HG02840 (cell line): ENCODE measurements around the gene ALDH16A1.
"Not testable (repeated sequence)": the region's sequence is repeated elsewhere in the genome, so short reads cannot be mapped to it uniquely, and the experiment has no call there.

ENCODE experiments used
- ATAC-seq: cut with Tn5 transposase; IDR thresholded peaks from one replicate; pipeline ENCODE4 v1.9.1; 2021; ENCODE audit warnings: mild to moderate bottlenecking, moderate library complexity, moderate number of reproducible peaks; ENCODE audit not compliant: unreplicated experiment, low FRiP score

ALDH16A1 gene

DNA sequence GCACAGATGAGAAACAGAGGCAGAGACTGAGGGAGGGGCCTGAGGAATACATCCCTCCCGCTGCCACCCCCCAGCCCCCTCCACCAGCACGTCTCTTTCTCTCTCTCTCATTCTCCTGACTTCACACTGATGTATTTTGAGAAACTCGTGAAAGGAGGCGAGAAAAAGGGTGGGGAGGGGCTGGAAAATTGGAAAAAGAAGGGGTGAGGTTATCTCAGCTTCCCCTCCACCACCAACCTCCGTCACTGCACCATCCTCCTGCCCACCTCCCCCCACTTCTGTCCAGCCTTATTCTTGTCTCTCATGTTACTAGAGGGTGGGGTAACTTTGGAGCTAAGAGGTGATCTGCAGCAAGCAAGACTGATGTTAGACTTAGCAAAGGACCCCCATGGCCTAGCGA, 13.2 kb upstream of the ALDH16A1 start:
- ATAC-seq = no peak

DNA sequence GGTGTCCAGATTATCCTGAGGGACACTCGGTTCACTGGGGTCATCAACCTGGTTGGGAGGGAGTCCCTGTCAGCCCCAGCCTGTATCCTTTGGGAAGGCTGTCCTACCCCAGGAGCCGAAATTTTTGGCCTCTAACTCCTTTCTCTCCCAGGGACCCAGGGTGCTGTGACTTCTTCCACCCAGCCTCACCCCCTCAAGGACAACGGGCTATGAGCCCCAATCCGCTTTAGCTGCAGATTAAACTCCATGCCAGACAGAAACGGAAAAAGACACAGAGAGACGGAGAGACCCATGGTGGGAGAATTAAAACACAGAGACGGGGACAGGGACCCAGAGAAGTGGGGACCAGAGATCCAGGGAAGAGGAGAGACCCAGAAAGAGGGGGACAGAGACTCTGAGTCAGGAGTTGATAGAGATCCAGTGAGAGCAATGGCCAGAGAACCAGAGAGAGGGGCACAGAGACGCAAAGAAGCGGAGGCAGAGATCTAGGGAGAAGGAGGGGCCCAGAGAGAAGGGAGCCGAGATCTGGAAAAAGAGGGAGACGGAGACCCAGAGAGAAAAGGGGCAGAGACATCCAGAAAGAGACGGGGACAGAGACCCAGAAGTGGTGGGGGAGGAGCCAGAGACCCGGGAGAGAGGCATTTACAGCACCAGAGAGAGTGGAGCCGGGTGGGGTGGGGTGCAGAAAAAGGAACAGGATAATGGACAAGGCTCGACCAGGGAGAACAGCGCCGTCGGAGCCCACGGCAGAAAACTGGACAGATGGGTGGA, 12.4 kb upstream of the ALDH16A1 start:
- no peak for ATAC-seq

DNA sequence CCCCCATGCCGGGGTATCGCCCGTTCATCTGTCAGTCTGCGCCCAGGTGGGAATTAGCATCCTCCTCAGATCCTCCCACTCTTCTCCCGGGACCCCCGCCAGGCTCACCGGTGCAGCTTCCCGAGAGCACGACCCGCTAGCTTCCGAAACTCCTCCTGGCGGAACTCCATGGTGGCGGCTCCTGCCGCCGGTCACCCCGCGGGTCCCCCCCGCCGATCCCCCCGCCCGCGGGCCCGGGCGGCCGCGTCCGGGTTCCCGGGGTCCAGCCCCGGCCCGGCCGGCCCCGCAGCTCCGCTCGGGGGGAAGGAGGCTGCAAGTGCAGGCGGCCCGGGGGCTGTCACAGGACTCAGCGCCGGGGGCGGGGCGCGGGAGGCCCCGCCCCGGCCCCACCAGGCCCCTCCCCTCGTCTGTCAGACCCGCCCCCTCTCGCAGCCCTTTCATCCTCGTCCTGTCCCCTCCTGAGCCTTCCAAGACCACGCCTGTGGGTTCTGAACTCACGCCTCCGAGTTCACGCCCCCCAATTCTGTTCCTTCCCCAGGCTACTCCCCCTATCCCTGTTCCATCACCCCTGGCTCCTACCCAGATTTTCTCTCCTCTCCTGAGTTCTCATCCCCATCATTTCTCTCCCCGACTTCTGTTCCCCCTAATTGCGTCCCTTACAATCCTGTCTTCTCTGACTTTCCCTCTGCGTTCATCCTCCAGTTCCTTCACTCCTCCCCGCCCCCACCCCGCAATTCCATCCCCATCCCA, 11.6 kb upstream of the ALDH16A1 start, which contains the start of gene SLC17A7:
Gene SLC17A7 (minus strand): TSS at position 318 of the 750 bp plus-strand sequence. CDS start 148 bp downstream, at position 170.
- no peak for ATAC-seq

DNA sequence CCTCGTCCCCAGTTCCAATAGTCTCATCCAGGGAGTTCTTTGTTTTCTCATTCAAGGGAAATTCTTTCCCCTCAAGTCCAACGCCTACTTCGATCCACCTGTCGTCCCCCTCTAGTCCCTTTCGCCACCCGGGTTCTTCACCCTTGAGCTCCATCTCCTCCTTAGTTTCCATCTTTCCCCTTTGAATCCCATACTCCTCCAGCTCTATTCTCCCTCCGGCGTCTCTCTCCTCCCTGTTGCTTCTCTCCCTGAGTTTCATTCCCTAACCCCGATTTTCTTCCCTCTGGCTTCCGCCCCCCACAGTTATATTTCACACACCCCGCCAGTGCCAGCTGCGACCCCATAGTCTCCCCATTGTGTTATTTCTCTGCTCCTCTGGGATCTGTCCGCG, 11.1 kb upstream of the ALDH16A1 start:
- no peak for ATAC-seq

DNA sequence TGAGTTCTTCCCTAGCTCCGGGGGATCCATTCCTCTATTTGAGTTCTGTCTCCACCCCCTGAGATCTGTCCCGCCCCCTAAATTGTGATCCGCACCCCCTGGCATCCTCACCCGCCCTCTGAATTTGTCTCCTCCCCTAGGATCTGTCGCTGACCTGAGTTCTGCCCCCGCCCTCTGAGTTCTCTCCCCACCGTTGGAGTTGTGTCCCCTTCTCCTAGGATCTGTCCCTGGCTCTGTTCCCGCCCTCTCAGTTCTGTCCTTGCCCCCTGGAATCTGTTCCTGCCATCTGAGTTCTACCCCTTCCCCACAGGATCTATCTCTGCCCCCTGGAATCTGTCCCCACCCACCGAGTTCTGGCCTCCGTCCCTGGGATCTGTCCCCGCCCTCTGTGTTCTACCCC, 10.7 kb upstream of the ALDH16A1 start:
- ATAC-seq = no peak

DNA sequence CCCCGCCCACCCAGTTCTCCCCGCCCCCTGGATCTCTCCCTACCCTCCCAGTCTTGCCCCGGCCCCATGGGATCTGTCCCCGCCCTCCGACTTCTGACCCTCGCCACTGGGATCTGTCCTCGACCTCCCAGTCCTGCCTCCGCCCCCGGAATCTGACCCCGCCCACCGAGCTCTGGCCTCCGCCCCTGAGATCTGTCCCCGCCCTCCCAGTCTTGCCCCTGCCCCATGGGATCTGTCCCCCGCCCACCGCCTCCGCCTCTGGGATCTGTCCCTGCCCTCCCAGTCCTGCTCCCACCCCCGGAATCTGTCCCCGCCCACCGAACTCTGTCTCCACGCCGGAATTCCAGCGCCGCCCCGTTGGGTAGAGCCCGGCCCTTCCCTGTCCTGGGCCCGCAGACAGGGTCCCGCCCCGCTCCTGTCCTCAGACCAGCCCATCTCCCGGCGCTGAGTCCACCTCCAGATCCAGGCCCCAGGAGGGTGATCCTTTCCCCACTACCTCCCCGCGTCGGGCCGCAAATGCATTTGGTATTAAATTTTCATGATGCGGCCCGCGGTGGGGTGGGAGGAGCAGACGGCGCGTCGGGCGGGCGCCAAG, 10.2 kb upstream of the ALDH16A1 start:
- ATAC-seq = peak; percentile 2

DNA sequence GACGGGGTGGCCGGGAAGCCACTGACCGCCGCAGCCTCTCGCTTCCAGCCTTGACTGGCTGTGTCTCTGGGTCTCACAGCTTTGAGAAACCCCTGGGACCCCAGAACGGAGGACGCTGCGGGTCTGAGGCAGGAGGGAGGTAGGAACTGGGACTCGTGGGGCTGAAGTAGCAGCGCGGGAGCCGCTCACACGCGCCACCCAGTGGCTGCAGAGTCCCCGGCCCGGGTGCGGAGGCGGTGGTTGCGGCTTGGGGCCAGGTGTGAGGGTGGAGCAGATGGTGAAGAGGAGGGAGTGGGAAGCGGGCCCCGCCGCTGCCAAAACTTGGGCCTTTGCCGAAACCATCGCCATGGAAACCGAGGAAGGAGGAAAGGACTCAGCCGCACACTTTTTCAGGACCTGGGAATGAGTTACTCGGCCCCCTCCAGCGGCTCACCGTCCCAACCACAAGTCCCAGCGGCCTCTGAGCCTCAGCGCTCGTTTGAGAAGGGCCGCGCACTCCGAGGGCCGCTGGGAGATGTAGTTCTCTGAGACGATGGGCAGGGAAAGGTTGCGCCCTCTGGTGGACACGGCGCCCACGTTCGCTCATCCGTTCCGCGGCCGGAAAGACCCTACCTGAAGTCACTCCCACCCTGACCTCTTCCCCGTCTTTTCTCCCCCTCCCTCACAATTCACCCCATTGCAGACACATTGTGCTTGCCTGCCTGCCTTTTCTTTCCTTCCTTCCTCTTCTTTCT, 9.5 kb upstream of the ALDH16A1 start:
- ATAC-seq = peak; percentile 76

DNA sequence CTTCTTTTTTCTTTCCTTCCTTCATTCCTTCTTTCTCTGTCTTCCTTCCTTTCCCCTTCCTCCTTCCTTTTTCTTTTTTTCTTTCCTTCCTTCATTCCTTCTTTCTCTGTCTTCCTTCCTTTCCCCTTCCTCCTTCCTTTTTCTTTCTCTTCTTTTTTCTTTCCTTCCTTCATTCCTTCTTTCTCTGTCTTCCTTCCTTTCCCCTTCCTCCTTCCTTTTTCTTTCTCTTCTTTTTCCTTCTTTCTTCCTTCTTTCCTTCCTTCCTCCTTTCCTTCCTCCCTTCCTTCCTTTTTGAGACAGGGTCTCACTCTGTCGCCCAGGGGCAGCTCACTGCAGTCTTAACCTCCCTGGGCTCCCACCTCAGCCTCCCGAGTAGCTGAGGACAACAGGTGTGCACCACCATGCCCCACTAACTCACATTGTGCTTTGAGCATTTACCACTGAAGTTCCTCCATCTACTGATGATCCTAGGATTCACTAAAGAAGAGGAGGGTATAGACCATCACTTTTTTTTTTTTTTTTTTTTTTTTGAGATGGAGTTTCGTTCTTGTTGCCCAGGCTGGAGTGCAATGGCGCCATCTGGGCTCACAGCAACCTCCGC, 8.8 kb upstream of the ALDH16A1 start:
- ATAC-seq = not testable (repeated sequence)

DNA sequence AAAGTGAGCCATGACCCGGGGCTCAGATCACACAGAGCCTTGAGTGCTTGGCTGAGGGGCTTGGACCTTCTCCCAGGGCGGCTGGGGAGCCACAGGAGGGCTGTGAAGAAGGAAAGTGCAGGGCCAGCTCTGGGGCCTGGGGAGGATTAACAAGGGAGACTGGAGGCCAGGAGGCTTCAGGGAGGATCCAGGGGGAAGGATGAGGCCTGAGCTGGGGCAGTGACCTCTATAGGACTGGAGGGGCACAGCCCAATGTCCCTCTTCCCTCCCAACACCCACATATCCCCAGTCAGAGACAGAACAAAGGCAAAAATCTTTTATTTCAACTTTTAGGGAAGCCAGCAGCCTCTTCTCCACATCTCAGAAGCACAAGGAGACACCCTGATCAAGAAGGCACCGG, 7.0 kb upstream of the ALDH16A1 start:
- no peak for ATAC-seq

DNA sequence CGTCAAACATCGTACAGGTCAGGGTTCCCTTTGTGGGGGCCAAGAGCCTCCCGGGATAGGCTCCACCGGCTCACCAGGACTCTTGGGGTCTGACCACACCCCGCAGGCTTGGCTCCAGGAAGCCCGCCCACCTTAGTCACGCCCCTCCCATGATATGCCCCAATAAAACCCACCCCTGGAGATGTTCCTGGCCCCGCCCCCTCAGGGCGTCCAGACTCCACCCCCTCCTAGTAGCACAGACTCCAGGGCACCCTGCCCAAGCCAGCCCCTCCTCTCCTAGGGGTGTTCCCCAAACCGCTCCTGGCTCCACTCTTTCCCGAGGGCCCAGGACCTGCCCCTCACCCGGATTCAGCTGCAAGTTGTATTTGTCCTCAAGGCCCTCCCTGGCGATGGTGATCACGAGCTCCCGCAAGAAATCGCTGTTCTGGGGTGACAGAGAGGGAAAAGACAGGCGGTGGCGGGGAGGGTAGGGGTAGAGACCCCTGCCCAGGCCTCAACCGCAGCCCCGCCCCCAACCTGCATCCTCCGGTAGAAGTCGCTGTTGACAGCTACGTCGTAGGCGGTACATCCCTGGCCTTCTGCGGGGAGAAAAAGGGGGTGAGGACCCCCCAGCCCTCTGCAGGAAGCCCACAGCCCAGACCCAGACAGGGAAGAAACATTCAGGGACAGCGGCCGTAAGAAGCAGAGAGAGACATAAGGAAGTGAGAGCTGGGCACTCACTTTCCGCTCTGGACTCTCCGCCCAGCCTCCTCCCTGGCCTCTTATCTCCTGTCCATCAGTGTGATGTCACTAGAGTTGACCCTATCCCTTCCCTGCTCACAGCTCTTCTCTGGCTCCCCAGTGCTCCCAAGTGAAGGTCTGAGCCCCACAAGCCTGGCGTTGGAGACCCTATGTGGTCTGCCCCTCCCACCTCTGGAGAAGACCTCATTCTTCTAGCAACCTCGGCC, 5.3 kb upstream of the ALDH16A1 start:
- no peak for ATAC-seq

DNA sequence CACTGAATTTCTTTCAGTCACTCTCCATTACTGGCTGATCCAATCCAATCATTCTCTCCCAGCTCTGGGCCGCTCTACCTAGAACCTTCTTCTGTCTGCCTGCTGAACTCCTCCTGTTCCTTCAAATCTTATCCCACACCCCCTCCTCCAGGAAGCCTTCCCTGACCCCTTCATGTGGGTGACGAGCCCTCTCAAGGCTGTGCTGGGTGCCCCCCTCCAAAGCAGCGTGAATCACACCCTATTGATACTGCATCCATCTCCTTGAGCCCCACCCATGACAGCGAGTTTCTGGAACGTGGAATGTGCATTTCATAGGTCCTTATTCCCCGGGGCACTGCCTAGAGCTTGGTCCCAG, 4.6 kb upstream of the ALDH16A1 start:
- ATAC-seq = no peak

DNA sequence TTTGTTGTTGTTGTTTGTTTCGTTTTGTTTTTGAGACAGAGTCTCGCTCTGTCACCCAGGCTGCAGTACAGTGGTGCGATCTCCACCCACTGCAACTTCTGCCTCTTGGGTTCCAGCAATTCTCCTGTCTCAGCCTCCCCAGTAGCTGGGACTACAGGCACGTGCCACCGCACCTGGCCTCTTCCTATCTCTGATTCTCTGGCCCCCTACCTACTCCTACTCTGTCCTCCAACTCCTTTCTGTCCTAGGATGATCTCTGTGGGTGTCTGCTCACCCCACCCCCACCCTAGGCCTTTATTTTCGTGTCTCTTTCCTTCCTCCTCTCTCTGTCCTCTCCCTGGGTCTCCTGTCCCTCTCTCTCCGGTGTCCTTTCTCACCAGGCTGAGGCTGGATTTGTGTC, 2.6 kb upstream of the ALDH16A1 start:
- ATAC-seq = no peak

DNA sequence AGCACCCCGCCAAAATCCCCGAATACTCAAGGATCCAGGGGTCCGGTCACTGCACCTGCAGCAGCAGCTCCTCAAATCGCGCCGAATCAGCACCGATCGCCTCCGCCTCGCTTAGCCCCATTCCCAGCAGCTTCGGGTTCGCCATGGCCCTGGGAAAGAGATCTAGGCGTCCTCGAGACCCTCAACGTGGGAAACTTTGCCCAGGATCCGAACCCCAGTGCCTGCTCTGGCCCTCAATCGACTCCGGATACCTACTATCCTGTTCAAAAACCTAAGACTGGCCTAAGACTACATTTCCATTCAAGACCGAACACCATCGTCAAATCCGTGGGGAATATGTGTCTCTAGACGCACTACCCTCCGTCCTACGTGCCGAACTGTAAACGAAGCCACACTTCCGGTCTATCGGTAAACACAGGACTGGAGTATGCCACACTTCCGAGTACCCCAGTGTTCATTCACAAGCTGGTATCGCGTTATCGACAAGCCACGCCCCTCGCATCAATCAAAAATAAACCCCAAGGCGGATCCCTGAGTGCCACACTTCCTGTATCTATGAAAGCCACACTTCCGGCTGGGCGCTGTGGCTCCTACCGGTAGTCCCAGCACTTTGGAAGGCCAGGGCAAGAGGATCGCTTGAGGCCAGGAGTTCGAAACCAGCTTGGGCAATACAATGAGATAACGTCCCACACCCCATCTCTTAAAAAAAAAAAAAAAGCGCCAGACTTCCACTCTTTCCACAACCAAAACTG, 1.4 kb upstream of the ALDH16A1 start, which contains the start of gene PIH1D1:
Gene PIH1D1 (minus strand): TSS at position 385 of the 752 bp plus-strand sequence. CDS start 240 bp downstream, at position 145.
- ATAC-seq = peak; percentile 60

DNA sequence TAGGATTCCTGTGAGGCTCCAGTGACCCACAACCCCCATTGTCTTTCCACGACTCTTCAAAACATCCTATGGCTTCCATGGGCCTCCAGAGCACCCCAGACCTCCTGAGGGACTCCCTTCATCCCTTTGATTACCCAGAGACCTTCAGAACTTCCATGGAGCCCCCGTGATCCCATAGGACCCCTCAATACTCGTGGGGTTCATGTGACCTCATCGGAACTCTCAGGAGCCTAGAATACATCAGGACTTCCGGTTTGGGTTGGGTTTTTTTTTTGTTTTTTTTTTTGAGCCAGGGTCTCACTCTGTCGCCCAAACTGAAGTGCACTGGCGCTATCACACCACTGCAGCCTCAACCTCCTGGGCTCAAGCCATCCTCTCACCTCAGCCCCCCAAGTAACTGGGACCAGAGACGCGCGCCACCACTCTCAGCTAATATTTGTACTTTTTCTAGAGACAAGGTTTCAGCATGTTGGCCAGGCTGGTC, 774 bp downstream of the ALDH16A1 start:
- ATAC-seq = no peak

DNA sequence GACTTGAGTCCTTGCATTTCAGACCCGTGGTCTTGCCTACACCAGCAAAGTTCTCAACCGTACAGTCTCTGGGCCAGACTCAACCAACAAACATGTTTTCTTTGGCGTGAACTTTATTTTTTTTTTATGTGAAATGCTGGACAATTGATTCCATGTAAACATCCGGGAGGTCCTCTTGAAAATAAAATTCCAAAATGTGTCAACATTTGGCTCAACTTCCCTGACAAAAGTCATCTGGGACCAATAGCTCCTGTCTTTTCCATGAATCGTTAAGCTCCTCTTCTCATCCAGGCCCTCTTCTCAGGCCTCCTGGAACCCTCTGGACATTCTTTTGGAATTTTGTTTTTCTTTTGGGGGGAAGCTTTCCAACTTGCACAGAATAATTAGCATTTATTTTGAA, 2.7 kb downstream of the ALDH16A1 start:
- no peak for ATAC-seq

DNA sequence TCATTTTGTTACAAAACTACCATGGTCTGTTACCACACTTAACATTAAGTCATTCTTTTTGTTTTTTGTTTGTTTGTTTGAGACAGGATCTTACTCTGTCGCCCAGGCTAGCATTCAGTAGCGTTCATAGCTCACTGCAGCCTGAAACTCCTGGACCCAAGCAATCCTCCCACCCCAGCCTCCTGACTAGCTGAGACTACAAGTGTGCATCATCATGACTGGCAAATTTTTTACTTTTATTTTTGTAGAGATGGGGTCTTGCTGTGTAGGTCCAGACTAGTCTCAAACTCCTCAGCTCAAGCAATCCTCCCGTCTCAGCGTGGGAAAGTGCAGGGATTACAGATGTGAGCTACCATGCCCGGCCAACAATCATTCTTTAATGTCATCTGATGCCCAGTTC, 3.3 kb downstream of the ALDH16A1 start:
- ATAC-seq = no peak

DNA sequence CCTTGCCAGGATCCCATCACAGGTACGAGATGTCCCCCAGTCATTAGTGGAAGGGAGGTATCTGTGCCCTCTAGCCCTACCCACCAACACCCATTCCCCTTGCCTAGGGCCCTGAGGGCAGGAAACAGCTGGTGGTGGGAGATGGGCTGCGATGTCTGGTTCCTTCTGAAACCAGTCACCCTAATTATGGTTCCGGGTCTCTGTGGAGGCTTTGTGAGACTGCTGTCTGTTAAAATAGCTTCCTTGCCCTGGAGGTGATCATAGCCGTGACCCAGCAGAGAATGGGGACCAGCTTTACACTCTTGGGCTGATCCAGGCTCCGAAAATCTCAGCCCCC, 5.5 kb downstream of the ALDH16A1 start:
- no peak for ATAC-seq

DNA sequence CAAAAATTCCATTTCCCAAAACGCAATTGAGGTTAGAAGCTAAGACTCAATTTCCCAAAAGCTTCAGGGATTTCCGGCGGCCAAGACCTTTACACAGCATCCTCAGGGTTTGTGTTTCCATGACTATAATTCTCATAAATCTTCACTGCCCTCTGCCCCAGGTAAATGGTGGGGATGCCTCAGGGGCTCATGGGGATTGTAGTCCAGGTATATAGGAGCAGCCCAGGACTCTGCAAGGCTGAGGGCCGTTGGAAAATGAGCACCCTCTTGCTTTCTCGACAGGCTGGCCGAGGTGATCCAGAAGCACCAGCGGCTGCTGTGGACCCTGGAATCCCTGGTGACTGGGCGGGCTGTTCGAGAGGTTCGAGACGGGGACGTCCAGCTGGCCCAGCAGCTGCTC, 6.4 kb downstream of the ALDH16A1 start:
- no peak for ATAC-seq

DNA sequence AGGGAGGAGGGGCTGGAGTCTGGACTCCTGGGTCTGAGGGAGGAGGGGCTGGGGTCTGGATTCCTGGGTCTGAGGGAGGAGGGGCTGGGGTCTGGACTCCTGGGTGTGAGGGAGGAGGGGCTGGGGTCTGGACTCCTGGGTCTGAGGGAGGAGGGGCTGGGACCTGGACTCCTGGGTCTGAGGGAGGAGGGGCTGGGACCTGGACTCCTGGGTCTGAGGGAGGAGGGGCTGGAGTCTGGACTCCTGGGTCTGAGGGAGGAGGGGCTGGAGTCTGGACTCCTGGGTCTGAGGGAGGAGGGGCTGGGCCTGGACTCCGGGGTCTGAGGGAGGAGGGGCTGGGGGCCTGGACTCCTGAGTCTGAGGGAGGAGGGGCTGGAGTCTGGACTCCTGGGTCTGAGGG, 8.1 kb downstream of the ALDH16A1 start:
- not testable (repeated sequence) for ATAC-seq
